T-helper 1 cell treated with Interleukin-12 subunit alpha and Interleukin-12 subunit beta and Interleukin-4 antibody, amounts not matched to agents 30 μg/mL and 1 μg/mL, for 36 hours (primary cell): ENCODE results near the gene TTC9B.
"Not testable (repeated sequence)": the region's sequence is repeated elsewhere in the genome, so short reads cannot be mapped to it uniquely, and the experiment has no call there.

ENCODE experiments used
- H3K27ac Mint-ChIP-seq: one replicate; pipeline ENCODE4 v1.8.0; 2021; ENCODE audit warnings: mild to moderate bottlenecking, mixed read lengths
- H3K27me3 Mint-ChIP-seq: one replicate; pipeline ENCODE4 v1.8.0; 2021; ENCODE audit warnings: low read depth, mixed read lengths
- H3K36me3 Mint-ChIP-seq: one replicate; pipeline ENCODE4 v1.8.0; 2021; ENCODE audit warnings: low read depth, mixed read lengths
- H3K4me1 Mint-ChIP-seq: one replicate; pipeline ENCODE4 v1.8.0; 2021; ENCODE audit warnings: low read depth, mixed read lengths
- H3K4me3 Mint-ChIP-seq: one replicate; pipeline ENCODE4 v1.8.0; 2021; ENCODE audit warnings: mild to moderate bottlenecking, moderate library complexity, mixed read lengths
- H3K9me3 Mint-ChIP-seq: one replicate; pipeline ENCODE4 v1.8.0; 2021; ENCODE audit warnings: mixed read lengths

Gene TTC9B

DNA sequence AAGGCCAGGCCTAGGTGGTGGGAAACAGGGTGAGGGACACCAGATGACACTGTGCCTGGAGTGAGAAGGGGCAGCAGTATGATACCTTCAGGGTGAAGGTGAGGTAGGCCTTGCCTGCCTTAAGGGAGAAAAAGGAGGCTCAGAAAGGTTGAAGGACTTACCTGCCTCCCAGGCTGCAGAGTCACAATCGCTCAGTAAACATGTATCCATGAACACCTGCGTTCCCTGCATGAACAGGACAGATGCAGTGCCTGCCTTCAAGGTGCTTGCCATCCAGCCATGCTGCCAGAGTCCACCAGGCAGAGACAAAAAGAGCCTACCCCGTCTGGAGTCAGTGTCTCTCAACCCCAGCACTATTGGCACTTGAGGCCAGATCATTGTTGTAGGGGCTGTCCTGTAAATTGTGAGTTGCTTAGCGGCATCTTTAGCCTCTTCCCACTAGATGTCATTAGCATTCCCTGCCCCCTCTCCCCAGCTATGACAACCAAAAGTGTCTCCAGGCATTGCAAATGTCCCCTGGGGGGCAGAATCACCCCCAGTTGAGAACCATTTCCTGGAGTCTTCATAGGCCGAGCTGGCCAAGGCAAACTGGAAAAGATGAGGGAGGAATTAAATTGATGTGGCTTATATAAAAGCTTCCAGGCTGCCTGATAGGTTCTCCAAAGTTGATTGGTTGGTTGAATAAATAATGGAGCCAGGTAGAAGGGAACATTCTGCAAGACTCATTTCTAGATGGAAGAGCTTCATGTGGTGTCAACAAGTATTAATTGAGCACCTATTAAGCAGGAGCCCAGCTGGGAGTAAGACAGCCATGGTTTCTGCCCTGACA lies 25.2 kb downstream of the TTC9B start:
- H3K9me3 Mint-ChIP-seq: no peaks in the 10 kb centered on the region
- peaks cover 19% of the 10 kb centered on the region for H3K4me1 Mint-ChIP-seq
- H3K4me3 Mint-ChIP-seq: peak overlapping the region; percentile 53
- no peak overlapping the region for H3K27ac Mint-ChIP-seq
- no peaks in the 10 kb centered on the region for H3K27me3 Mint-ChIP-seq
- H3K36me3 Mint-ChIP-seq: peaks cover 4% of the 10 kb centered on the region

DNA sequence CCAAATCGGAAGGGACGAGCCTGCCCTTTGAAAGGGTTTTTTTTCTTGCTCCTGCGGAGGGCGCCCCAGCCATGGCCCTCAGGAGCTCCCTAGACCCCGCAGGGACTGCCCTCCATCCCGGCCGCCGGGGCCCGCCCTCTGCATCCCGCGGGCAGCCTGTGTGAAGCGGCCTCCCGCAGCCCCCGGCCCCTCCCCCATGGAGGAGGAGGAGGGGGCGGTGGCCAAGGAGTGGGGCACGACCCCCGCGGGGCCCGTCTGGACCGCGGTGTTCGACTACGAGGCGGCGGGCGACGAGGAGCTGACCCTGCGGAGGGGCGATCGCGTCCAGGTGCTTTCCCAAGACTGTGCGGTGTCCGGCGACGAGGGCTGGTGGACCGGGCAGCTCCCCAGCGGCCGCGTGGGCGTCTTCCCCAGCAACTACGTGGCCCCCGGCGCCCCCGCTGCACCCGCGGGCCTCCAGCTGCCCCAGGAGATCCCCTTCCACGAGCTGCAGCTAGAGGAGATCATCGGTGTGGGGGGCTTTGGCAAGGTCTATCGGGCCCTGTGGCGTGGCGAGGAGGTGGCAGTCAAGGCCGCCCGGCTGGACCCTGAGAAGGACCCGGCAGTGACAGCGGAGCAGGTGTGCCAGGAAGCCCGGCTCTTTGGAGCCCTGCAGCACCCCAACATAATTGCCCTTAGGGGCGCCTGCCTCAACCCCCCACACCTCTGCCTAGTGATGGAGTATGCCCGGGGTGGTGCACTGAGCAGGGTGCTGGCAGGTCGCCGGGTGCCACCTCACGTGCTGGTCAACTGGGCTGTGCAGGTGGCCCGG lies 26.1 kb downstream of the TTC9B start:
- peaks cover 3% of the 10 kb centered on the region for H3K36me3 Mint-ChIP-seq
- H3K4me3 Mint-ChIP-seq: peak overlapping the region; percentile 53
- no peak overlapping the region for H3K27ac Mint-ChIP-seq
- H3K4me1 Mint-ChIP-seq: peaks cover 19% of the 10 kb centered on the region
- H3K27me3 Mint-ChIP-seq: no peaks in the 10 kb centered on the region
- H3K9me3 Mint-ChIP-seq: no peaks in the 10 kb centered on the region

DNA sequence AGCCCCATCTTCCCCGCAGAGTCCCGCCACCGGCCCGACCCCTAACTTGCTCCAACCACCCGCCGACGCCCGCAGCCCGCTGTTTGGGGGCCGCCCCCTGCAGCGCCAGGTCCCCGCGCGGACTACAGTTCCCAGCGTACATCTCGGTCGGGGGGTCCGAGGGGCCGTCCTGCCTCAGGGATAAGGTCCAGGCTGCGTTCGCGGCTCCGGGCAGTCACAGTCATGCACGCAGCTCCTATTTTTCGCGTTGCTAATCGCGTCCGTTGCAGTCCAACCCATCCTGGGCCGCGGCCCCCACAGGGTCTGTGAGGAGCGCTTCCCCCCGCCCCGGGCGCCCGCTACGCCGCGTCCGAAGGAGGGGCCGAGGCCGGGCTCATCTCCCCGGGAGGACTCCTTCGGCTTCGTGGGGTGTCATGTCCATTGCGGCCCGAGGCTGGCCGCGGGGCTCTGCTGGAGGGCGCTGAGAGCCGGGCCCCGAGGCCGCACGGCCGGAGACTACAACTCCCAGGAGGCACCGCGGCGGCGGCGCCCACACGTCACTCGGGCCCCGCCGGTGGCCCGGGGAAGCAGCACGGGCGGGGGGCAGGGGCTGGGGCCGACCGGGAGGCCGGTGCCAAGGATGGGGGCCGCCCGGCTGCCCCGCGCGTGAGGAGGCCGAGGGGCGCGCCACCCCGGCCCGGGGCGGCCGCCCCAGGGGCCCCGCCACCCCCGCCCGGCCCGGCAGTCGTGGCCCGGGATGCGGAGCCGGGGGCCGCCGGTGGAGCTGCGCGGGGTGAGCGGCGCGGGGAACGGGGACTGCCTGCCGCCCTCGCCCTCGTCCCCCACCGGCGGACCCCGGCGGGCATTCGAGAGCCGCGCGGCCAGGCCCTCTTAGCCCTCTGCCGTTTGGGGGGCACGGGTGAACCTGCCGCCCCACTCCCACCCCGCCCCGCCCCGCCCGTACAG lies 27.0 kb downstream of the TTC9B start, which contains the start of gene MAP3K10:
MAP3K10 (plus strand) TSS at position 536 of the 945 bp plus-strand sequence. CDS start 606 bp downstream, outside the sequence.
- Mint-ChIP-seq H3K4me1 (peaks cover 19% of the 10 kb centered on the region), H3K27ac (peak within 1 kb of the TSS; percentile 93), H3K9me3 (no peaks in the 10 kb centered on the region), H3K27me3 (no peaks in the 10 kb centered on the region), H3K4me3 (peak within 1 kb of the TSS; percentile 87), H3K36me3 (peaks cover 3% of the 10 kb centered on the region)

DNA sequence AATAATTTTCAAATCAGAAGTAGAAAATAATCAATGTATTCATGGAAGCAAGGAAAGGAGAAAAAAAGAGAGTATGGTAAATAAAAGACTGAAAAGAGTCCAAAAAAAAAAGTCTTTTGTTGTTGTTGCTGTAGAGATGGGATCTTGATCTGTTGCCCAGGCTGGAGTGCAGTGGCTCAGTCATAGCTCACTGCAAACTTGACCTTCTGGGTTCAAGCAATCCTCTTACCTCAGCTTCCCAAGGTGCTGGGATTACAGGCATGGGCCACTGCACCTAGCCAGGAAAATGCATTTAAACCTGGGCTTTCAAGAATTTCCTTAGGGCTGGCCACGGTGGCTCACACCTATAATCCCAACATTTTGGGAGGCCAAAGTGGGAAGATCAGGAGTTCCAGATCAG lies 33.9 kb downstream of the TTC9B start:
- Mint-ChIP-seq H3K27ac (no peak overlapping the region), H3K9me3 (no peaks in the 10 kb centered on the region), H3K36me3 (no peaks in the 10 kb centered on the region), H3K4me1 (no peaks in the 10 kb centered on the region), H3K27me3 (peaks cover 6% of the 10 kb centered on the region), H3K4me3 (no peak overlapping the region)

DNA sequence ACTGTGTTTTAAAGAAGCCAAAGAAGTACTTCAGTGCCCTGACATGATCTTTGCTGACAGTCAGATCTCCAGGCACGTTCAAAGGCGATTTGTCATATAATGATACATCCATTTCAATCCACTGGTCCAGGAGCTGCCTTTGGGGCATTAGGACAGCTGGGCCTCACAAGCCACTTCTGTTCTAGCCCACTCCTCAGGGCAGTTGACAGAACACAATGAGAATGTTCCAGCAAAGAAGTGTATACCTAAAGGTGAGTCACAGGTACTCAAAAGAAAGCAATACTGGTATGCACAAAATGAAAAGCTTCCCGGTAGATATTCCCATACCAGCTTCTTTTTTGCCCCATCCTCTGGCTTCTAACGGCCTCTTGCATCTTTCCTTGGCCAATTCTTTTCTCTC lies 39.4 kb downstream of the TTC9B start:
- Mint-ChIP-seq H3K36me3 (no peaks in the 10 kb centered on the region), H3K27me3 (peaks cover 11% of the 10 kb centered on the region), H3K9me3 (no peaks in the 10 kb centered on the region), H3K4me1 (no peaks in the 10 kb centered on the region), H3K27ac (no peak overlapping the region), H3K4me3 (no peak overlapping the region)

DNA sequence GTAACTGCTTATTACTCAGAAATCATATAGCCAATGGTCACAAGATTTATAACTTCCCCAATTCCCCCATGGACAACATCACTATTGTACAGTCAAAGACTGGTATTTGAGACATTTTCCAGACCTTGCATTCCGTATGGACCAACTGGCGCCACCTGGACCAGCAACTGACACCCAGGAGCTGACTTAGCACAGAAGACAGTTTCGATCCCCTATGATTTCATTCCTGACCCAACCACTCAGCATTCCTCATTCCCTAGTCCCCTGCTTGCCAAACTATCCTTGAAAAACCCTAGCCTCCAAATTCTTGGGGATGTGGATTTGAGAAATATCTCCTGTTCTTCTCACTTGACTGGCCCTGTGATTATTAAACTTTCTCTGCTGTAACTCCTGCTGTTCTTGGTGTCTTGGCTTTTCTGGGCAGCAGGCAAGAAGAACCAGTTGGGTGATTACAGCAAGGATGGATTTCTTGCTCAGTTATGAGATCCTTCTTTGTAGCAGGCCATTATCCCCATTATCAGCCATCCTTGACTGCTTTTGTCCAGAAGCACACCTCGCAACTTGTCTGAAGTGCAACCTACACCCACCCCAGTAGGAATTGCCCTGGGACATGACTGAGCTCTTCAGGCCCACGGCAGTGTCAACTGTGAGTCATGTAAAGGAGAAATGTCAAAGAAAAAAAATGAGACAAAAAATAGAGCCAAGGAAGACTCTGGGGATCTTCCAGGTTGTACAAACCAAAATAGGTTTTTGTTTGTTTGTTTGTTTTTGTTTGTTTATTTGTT lies 40.7 kb downstream of the TTC9B start:
- no peaks in the 10 kb centered on the region for H3K36me3 Mint-ChIP-seq
- H3K4me3 Mint-ChIP-seq: no peak overlapping the region
- no peak overlapping the region for H3K27ac Mint-ChIP-seq
- H3K4me1 Mint-ChIP-seq: no peaks in the 10 kb centered on the region
- H3K27me3 Mint-ChIP-seq: peaks cover 11% of the 10 kb centered on the region
- no peaks in the 10 kb centered on the region for H3K9me3 Mint-ChIP-seq

DNA sequence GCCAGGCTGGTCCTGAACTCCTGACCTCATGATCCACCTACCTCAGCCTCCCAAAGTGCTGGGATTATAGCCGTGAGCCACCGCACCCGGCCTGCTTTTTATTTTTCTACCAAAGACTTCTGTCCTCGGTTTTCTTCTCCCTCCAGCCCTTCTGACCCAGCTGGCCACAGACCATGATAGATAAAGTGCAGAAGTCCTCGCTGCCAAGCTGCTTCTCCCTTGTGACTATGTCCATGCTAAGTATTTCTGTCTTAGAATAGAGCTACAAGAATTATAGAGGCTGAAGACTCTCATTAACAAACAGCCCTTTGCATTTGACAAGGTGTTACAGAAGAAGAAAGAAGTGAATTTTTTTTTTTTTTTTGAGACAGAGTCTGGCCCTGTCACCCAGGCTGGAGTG lies 42.4 kb downstream of the TTC9B start:
- Mint-ChIP-seq H3K36me3 (no peaks in the 10 kb centered on the region), H3K27me3 (peaks cover 11% of the 10 kb centered on the region), H3K4me1 (no peaks in the 10 kb centered on the region), H3K9me3 (no peaks in the 10 kb centered on the region), H3K27ac (no peak overlapping the region), H3K4me3 (no peak overlapping the region)

DNA sequence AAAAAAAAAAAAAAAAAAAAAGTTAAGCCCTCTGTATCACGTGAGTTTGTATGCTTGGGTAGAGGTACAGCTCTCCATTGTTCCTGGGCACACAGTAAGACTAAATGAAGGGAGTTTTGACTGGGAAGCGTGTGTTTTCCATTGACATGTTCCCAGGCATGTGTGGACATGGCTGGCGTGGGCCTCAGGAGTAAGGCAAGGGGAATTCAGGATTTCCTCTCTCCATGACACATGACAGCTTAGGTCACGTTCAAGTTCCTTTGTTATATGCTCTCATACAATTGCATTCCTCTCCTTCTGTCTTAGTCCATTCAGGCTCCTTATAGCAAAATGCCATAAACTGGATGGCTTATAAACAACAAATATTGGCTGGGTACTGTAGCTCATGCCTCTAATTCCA lies 44.1 kb downstream of the TTC9B start:
- H3K4me3 Mint-ChIP-seq: no peak overlapping the region
- H3K27ac Mint-ChIP-seq: no peak overlapping the region
- no peaks in the 10 kb centered on the region for H3K4me1 Mint-ChIP-seq
- H3K36me3 Mint-ChIP-seq: no peaks in the 10 kb centered on the region
- H3K27me3 Mint-ChIP-seq: peaks cover 4% of the 10 kb centered on the region
- no peaks in the 10 kb centered on the region for H3K9me3 Mint-ChIP-seq

DNA sequence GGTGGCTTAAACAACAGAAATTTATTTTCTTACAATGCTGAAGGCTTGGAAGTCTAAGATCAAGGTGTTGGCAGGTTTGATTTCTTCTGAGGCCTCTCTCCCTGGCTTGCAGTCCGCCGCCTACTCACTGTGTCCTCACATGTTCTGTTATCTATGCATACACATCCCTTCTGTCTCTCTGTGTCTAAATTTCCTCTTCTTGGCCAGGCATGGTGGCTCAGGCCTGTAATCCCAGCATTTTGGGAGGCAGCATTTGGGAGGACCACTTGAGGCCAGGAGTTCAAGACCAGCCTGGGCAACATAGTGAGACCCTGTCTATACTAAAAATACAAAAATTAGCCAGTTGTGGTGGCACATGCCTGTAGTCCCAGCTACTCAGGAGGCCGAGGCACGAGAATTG lies 46.9 kb downstream of the TTC9B start:
- not testable (repeated sequence) for H3K4me3 Mint-ChIP-seq, H3K27ac Mint-ChIP-seq, H3K9me3 Mint-ChIP-seq, H3K27me3 Mint-ChIP-seq, H3K36me3 Mint-ChIP-seq, H3K4me1 Mint-ChIP-seq

DNA sequence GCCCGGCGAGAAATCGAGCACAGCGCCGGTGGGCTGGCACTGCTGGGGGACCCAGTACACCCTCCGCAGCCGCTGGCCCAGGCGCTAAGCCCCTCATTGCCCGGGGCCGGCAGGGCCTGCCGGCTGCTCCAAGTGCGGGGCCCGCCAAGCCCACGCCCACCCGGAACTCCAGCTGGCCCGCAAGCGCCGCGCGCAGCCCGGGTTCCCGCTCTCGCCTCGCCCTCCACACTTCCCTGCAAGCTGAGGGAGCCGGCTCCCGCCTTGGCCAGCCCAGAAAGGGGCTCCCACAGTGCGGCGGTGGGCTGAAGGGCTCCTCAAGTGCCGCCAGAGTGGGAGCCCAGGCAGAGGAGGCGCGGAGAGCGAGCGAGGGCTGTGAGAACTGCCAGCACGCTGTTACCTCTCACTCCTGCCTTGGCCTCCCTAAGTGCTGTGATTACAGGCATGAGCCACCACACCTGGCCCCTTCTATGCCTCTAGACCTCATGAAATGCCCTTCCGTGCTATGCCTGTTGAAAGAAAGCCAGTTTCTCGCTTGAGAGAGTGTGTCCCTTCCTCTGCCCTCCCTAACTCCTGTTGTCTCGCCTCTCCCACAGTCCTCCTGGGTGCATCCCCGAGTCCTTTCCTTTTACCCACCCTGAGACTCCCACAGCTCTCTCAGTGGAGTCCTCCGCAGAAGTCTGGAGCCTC lies 47.7 kb downstream of the TTC9B start:
- H3K4me3 Mint-ChIP-seq, H3K27ac Mint-ChIP-seq, H3K36me3 Mint-ChIP-seq, H3K9me3 Mint-ChIP-seq, H3K27me3 Mint-ChIP-seq, H3K4me1 Mint-ChIP-seq: not testable (repeated sequence)

DNA sequence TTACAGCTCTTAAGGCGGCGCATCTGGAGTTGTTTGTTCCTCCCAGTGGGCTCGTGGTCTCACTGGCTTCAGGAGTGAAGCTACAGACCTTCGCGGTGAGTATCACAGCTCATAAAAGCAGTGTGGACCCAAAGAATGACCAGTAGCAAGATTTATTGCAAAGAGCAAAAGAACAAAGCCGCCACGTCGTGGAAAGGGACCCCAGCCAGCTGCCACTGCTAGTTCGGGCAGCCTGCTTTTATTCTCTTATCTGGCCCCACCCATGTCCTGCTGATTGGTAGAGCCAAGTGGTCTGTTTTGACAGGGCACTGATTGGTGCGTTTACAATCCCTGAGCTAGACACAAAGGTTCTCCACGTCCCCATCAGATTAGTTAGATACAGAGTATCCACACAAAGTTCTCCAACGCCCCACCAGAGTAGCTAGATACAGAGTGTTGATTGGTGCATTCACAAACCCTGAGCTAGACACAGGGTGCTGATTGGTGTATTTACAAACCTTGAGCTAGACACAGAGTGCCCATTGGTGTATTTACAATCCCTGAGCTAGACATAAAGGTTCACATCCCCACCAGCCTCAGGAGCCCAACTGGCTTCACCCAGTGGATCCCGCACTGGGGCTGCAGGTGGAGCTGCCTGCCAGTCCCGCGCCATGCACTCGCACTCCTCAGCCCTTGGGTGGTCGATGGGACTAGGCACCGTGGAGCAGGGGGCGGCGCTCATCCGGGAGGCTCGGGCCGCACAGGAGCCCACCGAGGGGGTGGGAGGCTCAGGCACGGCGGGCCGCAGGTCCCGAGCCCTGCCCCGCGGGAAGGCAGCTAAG lies 48.5 kb downstream of the TTC9B start:
- not testable (repeated sequence) for H3K4me1 Mint-ChIP-seq, H3K36me3 Mint-ChIP-seq, H3K4me3 Mint-ChIP-seq, H3K27ac Mint-ChIP-seq, H3K9me3 Mint-ChIP-seq, H3K27me3 Mint-ChIP-seq
